ENCODE measurements around the gene GRIK4.

The GRIK4 gene

DNA sequence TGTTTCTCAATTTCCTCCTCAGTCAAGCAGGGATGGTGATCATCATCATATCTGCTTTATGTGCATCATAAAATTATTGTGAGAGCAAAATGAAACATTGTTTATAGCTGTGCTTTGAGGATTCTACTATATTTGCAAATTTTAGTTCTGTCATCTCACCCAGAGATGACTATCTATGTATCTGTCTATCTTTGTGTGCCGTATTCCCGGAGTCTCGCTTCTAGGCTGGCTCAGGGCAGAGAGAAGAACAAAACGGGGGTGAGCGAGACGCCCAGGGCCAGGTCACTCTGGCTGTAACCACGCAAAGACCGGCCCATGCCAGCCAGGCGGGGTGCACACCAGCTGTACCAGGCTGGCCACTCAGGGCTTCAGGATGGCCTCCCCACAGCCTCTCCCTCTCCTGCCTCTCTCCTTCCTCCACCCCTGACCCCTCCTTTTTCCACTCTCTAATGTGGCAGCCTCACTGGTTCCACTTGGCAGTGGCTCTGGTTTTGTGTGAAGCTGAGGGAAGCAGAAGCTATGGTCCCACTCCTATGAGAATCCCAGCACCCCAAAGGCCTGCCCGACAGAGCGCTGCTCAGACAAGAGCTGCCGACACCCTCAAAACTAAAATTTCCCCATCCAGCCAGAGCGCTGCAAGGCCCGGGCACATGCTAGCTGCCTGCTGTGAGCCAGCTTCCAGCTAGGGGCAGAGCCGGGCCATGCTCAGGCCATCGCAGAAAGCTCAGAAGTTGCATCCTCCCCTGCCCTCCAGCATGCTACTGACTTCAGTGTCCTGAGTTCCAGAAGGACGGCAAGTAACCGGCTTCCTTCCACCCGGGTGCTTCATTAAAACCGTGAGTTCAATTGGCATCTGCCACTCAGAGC, 372.8 kb downstream of the GRIK4 start:
- DNase-seq (ENCODE audit: low spot score): no peak

DNA sequence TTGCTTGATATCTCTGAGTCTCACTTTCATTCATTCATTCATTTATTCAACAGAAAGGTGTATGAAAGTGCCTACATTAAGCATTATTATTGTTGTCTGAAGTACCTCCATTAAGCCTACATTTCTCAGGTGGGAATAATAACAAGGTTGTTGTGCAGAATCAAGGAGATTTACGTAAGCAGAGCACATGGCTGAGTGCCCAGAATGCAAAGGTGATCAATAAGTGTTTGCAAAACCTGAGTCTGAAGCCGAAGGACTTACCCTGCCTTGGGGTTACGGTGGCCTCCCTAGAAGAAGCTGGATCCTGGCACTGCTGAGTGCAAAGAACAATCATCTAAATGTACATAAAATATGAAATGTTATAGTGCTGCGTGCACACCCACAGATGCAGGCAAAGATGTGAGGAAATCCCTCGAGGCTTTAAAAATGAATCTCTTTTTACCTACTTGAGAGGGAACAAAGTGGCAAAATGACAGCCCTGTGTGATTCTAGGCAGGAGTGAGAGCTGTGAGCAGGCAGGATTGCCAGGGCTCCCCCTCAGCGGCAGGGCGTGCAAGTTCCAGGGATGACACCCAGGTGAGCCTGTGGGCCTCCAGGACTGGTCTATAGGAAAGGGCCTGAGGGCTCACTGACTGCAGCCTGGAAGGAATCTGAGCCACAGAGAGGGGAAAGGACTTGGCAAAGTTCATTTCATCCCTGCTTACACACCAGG, 379.2 kb downstream of the GRIK4 start:
- DNase-seq (ENCODE audit: low spot score): no peak

DNA sequence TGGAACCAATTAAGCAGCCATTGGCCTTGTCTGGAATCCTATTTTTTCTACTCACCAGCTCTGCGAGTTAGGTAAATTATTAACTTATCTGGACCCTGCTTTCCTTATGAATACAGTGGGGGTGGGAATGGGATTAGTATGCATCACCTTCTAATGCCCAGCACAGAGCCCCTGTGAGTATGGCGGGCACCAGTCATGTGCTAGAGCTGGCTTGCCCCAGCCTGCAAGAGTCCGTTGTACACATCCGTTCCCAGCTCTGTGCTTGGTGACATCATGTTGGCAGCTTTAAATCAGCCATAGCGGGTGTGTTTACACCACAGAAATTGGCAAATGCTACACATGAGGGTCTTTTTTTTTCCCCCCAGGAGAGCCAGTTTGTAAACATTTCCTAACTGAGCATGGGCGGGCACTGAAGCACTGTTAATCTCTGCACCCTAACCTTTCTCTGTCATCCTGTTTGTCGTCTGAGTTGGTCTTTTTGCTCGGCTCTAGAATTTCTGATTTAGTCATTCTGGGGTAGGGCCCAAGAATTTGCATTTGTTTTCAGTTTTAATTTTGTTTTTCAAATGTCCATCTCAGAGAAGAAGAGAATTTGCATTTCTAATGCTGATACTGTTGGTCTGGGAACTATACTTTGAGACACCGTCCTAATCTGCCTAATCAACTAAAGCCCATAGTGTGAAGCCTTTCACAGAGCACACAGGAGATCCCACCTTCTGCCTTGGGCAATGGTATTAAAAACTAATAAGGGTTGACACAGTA, 382.1 kb downstream of the GRIK4 start:
- DNase-seq (ENCODE audit: low spot score): no peak

DNA sequence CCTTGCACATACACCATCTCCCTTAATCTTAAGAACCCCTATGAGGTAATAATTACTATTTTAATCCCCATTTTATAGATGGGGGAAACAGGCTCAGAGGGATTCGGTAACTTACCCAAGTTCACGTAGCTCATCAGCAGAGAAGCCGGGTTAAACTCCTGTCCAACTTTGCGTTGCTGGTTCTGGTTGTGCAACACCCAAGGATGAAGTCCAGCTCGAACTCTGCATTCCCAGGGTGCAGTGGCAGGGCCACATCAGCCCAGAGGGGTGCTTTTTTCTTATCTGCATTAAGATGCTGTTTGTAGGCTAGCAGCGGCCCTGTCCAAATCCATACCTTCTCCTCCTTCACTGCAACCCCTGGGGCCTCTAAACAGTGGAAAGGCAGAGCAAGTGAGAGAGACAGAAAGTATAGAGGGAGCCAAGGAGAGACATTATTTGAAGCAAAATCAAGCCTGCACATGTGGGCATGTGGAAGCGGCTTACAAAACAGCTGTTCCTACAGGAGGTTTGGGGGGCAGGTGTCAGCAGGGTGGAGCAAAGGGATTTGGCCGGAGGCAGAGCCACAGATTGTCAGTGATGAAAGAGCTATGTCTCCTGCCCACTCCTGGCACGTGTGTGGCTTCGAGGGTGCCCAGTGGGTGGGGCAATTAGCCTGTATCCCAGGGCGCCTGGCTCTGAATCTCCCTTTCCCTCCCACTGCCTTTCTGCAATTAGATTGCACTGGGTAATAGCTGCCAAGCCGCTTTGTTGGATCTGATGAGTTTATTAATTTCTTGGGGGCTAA, 382.8 kb downstream of the GRIK4 start:
- no peak for DNase-seq (ENCODE audit: low spot score)

DNA sequence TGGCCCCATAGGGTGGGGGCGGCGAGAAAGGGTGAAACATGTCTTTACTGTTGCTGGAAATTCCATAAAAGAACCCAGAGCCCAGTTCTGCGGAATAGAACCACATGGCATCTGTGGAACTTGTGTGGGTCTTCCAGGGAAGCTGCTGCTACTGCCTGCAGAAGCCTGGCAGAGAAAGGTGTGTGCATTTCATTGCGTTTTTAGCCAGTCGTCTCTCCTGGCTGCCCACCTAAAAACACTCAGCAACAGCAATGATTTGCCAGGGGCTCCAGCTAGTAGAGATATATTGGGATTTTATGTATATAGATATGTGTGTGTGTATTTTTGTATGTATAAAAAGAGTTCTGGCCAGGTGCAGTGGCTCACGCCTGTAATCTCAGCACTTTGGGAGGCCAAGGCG, 385.1 kb downstream of the GRIK4 start:
- DNase-seq (ENCODE audit: low spot score): no peak

DNA sequence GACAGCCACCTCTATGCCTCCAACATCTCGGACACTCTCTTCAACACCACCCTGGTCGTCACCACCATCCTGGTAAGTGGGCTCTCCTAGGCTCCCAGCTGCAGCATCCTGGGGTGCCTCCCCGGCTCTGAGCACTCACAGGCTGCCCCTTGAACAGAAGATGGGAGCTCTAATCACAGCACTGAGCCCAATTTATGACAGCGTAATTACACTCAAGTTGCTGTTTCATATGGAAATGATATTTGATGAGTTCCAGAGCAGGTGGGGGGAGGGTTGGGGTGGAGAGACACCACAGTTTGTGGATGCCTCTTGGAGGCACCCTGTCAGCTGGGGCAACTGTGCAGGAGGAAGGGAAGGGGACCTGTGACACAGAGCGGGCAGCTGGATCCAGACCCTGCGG, 387.0 kb downstream of the GRIK4 start:
- DNase-seq (ENCODE audit: low spot score): no peak

DNA sequence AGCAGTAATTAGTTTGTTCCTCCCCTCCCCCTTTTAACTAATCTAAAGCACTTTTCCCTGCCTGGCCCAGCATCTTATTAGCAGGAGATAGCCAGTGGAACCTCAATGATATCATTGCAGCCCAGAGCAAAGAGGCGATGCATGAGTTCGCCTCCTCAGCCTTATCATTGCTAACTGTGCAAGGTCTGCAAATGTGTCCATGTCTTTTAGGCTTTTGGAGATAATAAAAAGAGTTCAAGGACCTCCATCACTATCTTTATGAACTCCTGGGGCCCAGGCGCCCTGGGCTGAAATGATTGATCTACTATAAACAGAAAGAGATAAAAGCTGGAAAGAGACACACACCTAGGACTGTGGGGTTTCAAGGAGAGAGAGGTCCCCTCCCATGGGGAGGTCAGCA, 388.2 kb downstream of the GRIK4 start:
- no peak for DNase-seq (ENCODE audit: low spot score)

DNA sequence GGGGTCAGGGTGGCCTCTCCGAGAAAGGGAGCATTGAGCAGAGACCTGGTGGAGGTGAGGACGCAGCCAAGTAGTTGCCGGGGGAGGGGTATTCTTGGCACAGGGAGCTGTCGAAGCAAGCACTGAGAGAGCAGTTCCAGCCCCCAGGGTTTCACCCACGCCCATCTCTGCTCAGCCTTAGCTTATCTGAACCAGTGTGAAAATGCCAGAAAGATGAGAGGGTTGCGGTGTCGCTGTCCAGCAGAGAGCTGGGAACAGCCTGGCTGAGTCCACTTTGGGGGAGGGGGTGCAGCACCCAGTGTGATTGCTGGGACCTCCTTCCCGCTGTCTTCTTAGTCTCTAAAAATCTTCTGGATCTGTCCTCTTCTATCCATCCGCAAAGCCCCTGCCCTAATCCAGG, 389.1 kb downstream of the GRIK4 start:
- DNase-seq (ENCODE audit: low spot score): no peak

DNA sequence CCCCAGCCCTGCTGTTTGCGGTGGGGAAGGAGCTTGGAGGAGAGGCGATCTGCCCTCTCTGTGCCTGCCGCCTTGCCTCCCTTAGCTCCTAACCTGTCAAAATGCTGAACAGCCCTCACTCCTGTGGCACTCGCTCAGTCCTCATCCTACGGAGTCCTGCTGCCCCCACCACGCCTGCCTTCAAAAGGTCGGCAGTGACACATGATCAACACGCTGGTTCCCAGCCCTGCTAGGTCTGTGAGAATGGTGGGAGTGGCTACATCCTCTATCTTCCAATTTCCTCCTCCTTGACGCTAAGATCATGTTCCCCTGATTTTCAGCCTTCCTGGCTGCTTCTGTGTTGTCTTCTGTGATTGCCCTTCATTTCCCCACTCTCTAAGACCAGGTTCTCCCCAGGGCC, 392.1 kb downstream of the GRIK4 start:
- no peak for DNase-seq (ENCODE audit: low spot score)

DNA sequence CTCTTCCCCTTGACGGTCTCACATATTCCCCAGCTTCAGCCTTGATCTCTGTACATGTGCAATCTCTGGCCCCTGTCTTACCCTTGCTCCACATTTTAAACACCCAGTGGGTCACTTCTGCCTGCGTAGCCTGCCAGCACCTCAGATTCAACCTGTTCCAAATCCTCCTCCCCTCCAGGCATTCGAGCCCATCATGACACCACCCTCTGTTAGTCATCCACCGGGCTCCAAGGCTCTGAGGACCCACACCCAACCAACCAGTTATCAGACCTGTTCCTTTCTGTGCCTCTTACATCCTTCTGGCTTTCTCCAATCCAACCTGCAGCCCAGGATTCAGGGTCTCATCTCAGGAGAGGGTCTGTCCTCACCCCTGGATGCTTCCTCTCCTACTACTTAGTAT, 392.6 kb downstream of the GRIK4 start:
- no peak for DNase-seq (ENCODE audit: low spot score)

DNA sequence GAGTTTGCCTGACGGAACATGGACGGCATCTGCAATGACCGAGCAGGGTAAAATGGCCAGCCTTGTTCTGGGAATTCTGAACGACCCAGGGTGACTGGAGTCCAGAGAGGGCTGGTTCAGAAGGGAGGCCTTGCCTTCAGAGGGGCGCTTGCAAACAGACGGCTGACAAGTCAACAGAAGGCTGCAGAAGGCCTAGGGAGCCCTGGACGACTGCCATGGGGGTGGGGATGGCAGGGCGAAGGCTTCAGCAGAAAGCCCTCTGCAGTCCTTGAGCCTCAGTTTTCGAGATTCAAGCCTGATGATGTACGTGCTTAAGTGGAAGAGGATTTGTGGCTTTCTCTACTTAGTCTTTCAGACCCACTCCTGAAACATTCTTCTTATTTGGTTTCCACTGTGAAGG, 395.2 kb downstream of the GRIK4 start:
- DNase-seq (ENCODE audit: low spot score): no peak

DNA sequence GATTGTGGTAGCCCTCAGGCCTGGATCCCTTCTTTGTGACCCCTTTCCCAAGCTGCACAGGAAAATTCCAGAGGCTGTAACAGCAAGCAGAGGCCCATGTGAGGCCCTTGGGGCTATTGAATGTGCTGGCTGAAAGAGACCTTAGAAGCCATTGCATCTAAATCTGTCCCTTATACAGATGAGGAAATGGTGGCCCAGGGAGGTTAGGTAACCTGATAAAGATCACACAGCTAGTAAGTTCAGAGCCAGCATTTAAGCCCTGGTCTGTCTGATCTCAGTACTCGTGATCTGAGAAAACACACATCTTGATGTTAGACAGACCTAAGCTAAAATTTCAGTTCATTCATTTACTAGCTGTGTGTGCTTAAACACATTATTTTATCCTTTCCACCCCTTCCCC, 396.4 kb downstream of the GRIK4 start:
- DNase-seq (ENCODE audit: low spot score): no peak

DNA sequence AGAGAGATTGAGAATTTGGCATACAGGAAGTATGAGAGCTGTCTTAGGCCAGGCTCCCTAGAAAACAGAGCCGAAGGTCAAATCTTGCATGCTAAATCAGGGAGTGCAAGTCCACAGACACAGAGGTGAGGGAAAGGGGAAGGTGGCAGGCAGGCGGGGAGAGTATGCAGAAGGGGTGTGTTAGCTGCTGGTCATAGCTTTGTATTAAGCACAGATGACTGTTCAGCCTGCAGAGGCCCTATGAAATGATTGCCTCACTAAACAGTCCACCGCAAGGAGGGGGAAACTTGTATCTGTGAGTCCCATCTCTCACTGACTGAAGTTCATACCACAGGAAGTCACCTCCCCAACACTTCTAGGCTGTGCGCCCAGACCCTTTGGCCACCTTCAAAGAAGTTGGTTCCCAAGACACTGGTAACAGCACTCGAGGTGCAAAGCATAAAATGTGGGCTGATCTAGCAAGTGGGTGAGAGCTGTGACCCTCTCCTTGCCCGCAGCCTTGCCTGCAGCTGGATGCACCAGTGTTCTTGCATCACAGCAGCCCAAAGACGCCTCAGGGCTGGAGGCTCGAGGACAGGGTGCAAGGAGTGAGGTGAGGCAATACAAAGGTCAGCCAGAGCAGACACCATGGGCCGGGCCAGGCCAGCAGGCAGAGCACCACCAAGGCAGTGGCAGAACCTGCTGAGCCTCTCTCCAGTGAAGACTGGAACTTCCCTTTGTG, 397.1 kb downstream of the GRIK4 start:
- DNase-seq (ENCODE audit: low spot score): no peak

DNA sequence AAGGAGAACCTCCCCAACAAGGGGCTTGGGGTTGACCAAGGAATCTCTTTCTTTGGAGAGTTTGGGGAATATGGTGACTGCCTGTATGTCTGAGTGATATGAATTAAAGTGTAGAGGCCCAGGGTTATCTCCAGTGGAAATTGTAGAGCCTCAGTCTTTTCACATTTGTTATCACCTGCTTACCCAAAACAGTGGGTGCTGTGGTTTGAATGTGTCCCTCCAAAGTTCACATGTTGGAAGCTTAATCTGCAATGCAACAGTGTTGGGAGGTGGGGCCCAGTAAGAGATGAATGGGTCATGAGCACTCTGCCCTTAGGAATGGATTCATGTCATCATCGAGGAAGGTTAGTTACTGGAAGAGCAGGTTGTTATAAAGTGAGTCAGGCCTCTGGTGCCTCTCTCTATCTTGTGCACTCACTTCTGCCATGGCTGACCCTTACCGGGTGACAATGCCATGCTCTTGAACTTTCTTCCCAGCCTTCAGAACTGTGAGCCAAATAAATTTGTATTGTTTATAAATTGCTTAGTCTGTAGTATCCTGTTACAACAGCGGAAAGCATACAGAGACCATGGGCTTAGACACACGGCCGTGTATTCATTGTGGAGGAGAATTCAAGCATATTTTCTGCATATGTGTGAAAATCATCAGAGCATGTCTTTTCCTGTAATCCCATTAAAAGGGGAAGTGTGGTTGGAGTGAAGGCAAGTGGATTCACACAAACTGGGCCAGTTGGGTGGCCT, 398.3 kb downstream of the GRIK4 start:
- DNase-seq (ENCODE audit: low spot score): no peak

DNA sequence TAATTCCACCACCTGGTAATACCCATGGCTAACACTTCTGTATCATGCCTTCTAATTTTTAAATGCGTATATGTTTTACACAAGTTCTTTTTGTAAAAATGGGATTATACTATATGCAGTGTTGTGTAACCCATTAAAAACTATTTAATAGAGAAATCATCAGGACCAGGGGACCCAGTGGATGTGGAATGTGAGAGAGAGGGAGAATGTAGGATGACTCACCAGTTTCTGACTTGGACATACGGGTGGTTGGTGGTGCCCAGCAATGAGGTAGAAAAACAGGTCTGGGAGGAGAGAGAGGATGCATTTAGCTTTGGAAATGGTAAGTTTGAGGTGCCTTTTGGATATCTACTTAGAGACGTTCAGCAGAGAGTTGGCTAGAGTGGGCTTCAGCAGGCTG, 400.4 kb downstream of the GRIK4 start:
- DNase-seq (ENCODE audit: low spot score): no peak

DNA sequence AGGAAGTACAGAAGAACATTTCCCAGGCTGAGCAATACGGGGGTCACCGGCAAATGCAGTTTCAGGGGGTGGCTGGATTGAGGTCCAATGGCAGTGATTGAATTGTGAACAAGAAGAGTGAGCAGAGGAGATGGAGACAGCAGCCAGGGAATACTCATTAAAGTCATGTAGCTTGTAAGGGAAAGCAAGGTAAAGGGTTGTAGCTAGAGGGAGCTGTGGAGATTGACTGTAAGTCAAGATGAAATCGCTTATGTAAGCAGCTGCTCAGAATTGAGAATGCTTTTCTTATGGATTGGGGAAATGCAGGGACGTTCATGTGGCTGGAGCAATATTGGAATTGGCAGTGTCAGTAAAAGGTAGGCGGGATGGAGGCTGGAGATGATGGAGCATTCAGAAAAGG, 401.0 kb downstream of the GRIK4 start:
- DNase-seq (ENCODE audit: low spot score): no peak

DNA sequence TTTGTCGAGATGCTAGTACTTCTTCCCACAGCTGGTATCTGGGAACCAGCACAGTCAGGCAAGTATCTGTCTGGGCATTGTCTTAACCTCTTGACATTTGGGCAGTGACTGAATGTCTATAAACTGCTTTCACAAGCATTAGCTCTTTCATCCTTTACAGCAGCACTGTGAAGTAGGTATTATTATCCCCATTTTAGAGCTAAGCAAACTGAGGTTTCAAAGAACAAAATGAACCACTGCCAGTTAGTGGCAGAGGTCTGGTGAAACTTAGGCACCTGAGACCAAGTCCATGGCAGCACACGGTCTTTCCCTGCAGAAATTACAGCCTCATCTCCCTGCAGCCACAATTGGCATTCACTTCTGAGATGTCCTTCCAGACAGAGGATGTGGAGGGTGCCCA, 401.4 kb downstream of the GRIK4 start:
- DNase-seq (ENCODE audit: low spot score): no peak

DNA sequence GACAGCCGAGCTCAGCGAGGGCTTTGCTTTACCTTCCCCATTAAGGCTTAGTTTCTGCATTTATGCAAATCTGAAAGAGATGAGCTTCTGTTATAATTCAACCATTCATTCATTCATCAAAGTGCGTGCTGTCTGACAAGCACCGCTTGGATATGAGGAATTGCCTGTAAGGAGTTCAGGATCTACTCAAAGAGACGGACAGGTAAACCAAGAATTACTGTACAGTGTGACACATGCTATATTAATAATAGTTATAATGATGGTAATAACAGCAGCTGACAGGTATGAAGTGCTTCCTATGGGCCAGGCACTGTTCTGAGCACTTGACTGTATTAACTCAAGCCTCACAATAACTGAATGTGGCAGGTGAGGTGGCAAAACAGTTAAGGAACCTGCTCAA, 402.5 kb downstream of the GRIK4 start:
- no peak for DNase-seq (ENCODE audit: low spot score)

DNA sequence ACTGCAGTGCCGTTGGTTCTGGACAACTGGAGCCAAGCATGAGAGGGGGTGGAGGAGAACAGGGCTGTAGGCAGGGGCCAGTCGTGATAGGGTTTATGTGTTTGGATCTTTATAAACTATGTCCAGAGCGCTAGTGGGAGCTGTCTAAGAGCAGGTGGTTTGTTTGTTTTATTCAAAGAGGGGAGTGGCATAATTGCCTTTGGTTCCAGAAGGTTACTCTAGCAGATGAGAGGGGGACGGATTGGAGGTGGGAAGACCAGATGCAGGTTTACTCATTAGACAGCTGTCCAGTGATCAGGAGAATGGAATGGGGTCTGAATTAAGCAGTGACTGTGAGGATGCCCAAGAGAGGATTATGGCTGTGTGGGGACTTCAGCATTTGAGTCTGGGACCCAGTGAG, 403.1 kb downstream of the GRIK4 start:
- DNase-seq (ENCODE audit: low spot score): no peak

DNA sequence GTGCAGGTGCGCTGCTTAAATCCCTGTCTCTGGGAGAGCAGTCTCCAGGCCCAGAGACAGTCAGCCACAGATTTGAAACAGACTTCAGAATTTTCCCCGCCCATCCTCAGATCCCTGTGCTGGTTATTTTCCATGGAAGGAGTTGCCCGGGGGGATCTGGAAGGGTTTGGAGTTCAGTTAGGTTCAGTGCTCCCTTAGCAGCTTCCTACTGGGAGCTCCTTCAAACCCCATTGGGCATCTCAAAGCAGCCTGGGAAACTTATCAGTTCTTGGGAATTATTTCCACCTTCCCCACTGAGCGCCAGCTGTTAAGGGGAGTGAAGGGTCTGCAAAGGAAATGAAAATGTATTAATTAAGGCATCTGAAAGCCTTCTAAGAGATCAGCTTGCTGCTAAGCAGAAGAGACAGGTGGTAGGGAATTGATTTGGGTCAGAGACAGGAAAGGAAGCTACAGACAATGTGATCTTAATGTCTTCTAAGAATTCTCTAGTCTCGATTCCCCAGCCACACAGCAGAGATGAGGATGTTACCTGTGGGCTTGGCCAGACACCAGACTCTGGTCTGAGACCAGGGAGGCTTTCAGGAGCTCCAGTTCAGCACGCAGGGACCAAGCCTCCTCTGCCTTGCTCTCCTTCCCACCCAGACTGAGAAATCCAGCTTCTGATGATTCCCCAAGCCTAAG, 406.2 kb downstream of the GRIK4 start:
- DNase-seq (ENCODE audit: low spot score): no peak

Data from kidney capillary endothelial cell (primary cell).